KOPT-K1 (cell line): ENCODE results near the gene KREMEN1.

Experiments used
- H3K27ac ChIP-seq: fragments of 200-600 bp; sonication (generic); 2 replicates; pipeline ENCODE4 v1.5.1; 2016; ENCODE audit warnings: antibody characterized with exemption, mild to moderate bottlenecking, low read depth, low read length; ENCODE audit not compliant: poor library complexity, severe bottlenecking
- H3K36me3 ChIP-seq: fragments of 200-600 bp; sonication (generic); 2 replicates; pipeline ENCODE4 v1.5.1; 2017; ENCODE audit warnings: antibody characterized with exemption, mild to moderate bottlenecking, low read length, moderate library complexity; ENCODE audit not compliant: insufficient read depth
- H3K9me3 ChIP-seq: fragments of 200-600 bp; sonication (generic); 2 replicates; pipeline ENCODE4 v1.5.1; 2017; ENCODE audit warnings: antibody characterized with exemption, low read length, mild to moderate bottlenecking; ENCODE audit not compliant: insufficient read depth, poor library complexity, severe bottlenecking

Gene KREMEN1

GRCh38 chr22:29152045-29152953 lies 79.5 kb downstream of the KREMEN1 start:
- Histone ChIP-seq H3K9me3 (no peaks in the 10 kb centered on the region), H3K36me3 (no peaks in the 10 kb centered on the region), H3K27ac (no peak overlapping the region)

GRCh38 chr22:29152954-29153719 lies 80.3 kb downstream of the KREMEN1 start:
- no peaks in the 10 kb centered on the region for H3K9me3 ChIP-seq
- no peak overlapping the region for H3K27ac ChIP-seq
- no peaks in the 10 kb centered on the region for H3K36me3 ChIP-seq

- no peak overlapping the region for H3K27ac ChIP-seq
- no peaks in the 10 kb centered on the region for H3K36me3 ChIP-seq
- no peaks in the 10 kb centered on the region for H3K9me3 ChIP-seq
These were observed 81.7 kb downstream of the KREMEN1 start for GRCh38 chr22:29154364-29155048.

GRCh38 chr22:29155966-29156365 lies 83.1 kb downstream of the KREMEN1 start:
- Histone ChIP-seq H3K36me3 (no peaks in the 10 kb centered on the region), H3K27ac (no peak overlapping the region), H3K9me3 (no peaks in the 10 kb centered on the region)

GRCh38 chr22:29156507-29156906 lies 83.7 kb downstream of the KREMEN1 start:
- no peak overlapping the region for H3K27ac ChIP-seq
- H3K36me3 ChIP-seq = no peaks in the 10 kb centered on the region
- H3K9me3 ChIP-seq = no peaks in the 10 kb centered on the region

- Histone ChIP-seq H3K9me3 (no peaks in the 10 kb centered on the region), H3K27ac (no peak overlapping the region), H3K36me3 (no peaks in the 10 kb centered on the region)
These were observed 85.1 kb downstream of the KREMEN1 start for GRCh38 chr22:29157759-29158535.

GRCh38 chr22:29158546-29158945 lies 85.7 kb downstream of the KREMEN1 start:
- no peaks in the 10 kb centered on the region for H3K36me3 ChIP-seq
- H3K27ac ChIP-seq = no peak overlapping the region
- no peaks in the 10 kb centered on the region for H3K9me3 ChIP-seq

GRCh38 chr22:29163808-29164207 lies 91.0 kb downstream of the KREMEN1 start:
- Histone ChIP-seq H3K36me3 (no peaks in the 10 kb centered on the region), H3K27ac (no peak overlapping the region), H3K9me3 (no peaks in the 10 kb centered on the region)

- Histone ChIP-seq H3K9me3 (no peaks in the 10 kb centered on the region), H3K27ac (no peak overlapping the region), H3K36me3 (no peaks in the 10 kb centered on the region)
These were observed 92.7 kb downstream of the KREMEN1 start for GRCh38 chr22:29165321-29166060.

- H3K27ac ChIP-seq = no peak overlapping the region
- no peaks in the 10 kb centered on the region for H3K9me3 ChIP-seq
- H3K36me3 ChIP-seq = no peaks in the 10 kb centered on the region
These were observed 93.3 kb downstream of the KREMEN1 start for GRCh38 chr22:29166180-29166579.

- Histone ChIP-seq H3K27ac (peak overlapping the region; percentile 48), H3K9me3 (no peaks in the 10 kb centered on the region), H3K36me3 (no peaks in the 10 kb centered on the region)
These were observed 94.4 kb downstream of the KREMEN1 start for GRCh38 chr22:29167032-29167911.

- Histone ChIP-seq H3K27ac (no peak overlapping the region), H3K36me3 (no peaks in the 10 kb centered on the region), H3K9me3 (peaks cover 11% of the 10 kb centered on the region)
These were observed 98.9 kb downstream of the KREMEN1 start for GRCh38 chr22:29171721-29172120.

GRCh38 chr22:29172216-29172615 lies 99.4 kb downstream of the KREMEN1 start:
- H3K36me3 ChIP-seq = no peaks in the 10 kb centered on the region
- H3K27ac ChIP-seq = no peak overlapping the region
- peaks cover 11% of the 10 kb centered on the region for H3K9me3 ChIP-seq
